ENCODE data around the gene SSTR3.
"Not testable (repeated sequence)": the region's sequence is repeated elsewhere in the genome, so short reads cannot be mapped to it uniquely, and the experiment has no call there.

Gene SSTR3

GRCh38 chr22:37212174-37212906, at the start of gene SSTR3:
TSS of gene SSTR3 (minus strand) at chr22:37212477. CDS start at chr22:37207803, 4,674 bp downstream.
- DNase-seq, result no peak

DNA sequence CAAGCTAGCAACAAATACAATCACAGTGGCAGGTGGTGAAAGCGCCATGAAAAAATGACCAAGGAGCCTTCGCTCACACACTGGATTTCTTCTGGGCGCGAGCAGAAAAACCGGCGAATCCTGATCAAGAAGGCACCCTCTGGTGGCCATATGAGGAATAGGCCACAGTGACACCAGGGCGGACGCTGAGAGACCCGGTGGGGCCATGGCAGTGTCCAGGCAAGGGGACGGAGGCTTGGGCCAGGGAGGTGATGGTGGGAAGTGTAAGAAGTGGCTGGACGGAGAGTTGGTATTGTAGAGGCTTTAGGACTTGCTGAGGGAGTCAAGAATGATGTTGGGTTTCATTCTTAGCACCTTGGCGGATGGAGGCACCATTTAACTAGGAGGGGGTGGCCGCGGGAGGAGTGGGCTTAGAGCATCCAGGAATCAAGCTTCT, 48.6 kb upstream of the SSTR3 start:
- no peak for DNase-seq

GRCh38 chr22:37260155-37260795, 48.0 kb upstream of the SSTR3 start:
- DNase-seq, result no peak

GRCh38 chr22:37259540-37260029, 47.3 kb upstream of the SSTR3 start:
- DNase-seq, result no peak

- no peak for DNase-seq
Measured at GRCh38 chr22:37258753-37259401, 46.6 kb upstream of the SSTR3 start.

- no peak for DNase-seq
Measured at GRCh38 chr22:37258005-37258752, 45.9 kb upstream of the SSTR3 start.

DNA sequence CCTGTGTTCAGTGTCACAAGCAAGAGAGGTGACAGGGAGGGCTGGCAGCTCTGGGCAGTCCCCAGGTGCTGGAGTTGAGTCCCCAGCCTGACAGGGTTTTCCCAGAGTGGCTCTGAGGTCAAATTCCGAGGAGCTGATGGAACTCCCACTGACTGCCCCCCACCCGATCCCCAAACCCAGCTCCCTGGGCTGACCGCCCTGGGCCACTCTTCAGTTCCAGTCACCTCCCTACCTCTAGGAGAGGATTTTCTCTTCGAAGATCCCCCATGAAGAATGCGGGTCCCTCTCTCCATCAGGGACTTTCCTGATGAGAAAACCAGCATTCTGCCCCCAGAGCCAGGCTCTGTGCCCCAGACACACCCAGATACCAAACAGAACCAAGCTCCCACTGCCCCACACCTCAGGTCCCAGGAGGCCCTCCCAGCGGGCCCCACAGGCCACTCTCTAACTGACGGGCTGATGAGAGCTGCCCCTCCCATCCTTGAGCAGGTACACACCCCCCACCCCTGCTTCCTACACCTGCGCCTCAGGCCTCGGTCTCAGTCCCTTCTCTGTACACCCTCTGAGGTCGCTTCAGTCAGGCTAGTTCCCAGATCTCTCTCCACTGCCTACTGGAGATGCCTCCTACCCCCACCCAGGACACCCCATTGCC, 43.9 kb upstream of the SSTR3 start:
- DNase-seq, result no peak

GRCh38 chr22:37255558-37256006, 43.3 kb upstream of the SSTR3 start:
- no peak for DNase-seq

- no peak for DNase-seq
Measured at GRCh38 chr22:37254867-37255233, 42.6 kb upstream of the SSTR3 start.

GRCh38 chr22:37254209-37254866, 42.1 kb upstream of the SSTR3 start:
- DNase-seq, result no peak

DNA sequence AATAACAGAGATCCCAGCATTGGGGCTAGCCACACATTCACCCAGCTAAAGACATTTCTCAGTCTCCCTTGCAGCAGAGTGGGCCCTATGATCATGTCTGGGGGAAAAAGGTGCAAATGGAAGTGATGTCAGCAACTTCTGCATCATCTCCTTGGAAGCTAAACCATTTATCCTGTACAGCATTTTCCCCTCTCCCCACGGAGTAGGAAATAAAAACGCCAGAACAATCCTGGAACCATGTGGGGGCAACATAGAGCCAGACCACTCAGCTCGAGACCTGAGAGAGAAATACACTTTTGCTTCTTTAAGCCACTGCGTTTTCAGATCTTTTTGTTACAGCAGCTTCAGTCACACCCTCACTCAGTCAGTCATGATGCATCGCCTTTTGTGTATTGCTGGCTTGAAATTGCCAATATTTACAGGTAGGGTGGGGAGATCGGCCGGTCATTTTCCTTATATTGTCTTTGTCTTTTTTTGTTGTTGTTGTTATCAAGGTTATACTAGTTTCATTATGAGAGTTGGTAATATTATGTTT, 40.9 kb upstream of the SSTR3 start:
- no peak for DNase-seq

DNA sequence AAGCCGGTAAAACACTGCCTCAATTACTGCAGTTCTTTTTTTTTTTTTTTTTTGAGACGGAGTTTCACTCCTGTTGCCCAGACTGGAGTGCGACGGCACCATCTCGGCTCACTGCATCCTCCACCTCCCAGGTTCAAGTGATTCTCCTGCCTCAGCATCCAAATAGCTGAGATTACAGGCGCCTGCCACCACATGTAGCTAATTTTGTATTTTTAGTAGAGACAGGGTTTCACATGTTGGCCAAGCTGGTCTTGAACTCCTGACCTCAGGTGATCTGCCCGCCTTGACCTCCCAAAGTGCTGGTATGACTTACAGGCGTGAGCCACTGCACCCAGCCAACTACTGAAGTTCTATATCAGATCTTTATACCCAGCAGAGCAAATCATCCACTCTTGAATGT, 39.6 kb upstream of the SSTR3 start:
- DNase-seq, result not testable (repeated sequence)

DNA sequence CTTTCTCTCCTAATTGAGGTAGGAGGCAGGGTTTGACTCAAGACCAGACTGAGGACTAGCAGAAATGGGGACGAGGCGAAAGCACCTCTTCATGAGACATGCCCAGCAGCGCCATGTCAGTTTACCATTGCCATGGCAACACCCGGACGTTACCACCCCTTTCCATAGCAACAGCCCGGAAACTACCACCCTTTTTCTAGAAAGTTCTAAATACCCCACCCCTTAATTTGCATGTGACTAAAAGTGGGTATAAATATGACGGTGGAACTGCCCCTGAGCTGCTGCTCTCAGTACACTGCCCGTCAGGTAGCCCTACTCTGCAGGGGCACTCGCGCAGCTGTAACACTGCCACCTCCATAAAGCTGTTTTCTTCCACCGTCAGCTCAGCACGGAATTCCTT, 37.7 kb upstream of the SSTR3 start:
- no peak for DNase-seq

GRCh38 chr22:37248251-37248650, 36.0 kb upstream of the SSTR3 start:
- no peak for DNase-seq

GRCh38 chr22:37245740-37246139, 33.5 kb upstream of the SSTR3 start:
- no peak for DNase-seq

- DNase-seq, result no peak
Measured at GRCh38 chr22:37244922-37245722, 32.8 kb upstream of the SSTR3 start.

DNA sequence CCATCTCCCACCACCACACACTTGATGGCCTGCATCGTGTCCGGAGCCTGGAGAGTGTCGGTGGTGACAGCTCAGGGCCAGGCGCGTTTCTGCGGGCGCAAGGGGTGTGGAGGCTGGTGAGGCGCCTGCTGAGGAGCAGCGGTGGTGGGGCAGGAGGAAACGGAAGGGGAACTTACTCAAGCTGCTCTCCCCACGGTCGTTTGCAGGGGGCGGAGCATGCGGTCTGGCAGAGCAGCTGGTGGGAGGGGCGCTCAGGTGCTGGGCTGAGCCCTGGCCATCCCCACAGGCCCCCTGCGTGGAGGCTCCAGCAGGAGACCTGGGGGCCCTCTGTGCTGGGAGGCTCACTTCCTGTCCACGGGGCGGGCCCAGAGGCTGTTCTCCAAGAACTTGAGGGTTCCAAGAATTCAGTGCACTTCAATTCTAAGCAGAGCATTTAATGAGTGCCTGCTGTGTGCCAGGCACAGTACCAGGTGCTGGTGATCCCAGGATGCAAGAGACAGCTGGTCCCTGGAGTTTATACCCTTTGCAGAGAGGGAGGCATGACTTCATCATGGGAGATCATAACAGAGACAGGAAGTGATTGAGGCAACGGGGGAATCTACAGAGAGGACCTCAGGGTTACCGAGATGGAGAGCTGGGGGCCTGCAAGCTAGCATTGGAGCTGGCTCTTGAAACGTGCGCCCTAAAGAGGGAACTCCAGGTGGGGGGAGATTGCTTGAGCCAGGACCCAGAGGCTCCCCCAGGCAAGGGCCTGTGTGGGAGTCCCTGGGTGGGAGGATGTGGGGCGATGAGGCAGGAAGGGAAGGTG, 32.0 kb upstream of the SSTR3 start, which contains the start of gene RAC2:
Gene RAC2, minus strand, starts transcription at position 156 of the 808 bp plus-strand sequence. Its CDS starts 121 bp downstream, at position 35.
- DNase-seq, result no peak

DNA sequence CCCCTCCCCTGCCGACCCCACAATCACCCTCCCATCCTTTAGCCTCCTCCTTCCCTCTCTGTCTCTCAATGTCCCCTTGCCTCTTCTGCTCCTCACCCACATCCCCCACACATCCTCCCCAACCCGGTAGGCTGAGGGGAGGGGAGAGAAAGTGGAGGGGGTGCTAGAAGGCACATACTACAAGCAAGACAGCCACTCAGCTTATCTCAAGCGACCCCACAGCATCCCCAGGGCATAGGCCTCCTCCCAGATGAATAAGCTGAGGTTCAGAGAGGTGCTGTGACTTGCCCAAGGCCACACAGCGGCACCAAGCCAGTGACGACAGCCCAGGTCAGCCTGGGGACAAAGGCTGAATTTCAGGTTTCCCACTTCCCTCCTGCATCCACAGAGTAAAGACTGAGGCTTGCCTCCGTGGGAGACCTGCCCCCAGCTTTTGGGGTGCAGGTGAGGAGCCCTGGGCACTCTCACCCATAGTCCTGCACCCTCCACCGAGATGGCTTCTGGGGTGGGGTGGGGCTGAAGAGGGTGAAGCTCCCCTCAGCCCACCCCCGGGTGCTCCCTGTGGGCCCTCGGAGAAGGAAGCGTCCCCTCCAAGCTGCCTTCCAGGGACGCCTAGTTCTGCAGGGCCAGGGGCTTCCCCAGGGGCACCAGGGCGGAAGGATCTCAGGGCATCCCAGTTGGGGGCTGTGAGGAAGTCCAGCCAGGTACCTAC, 31.3 kb upstream of the SSTR3 start:
- DNase-seq, result no peak

GRCh38 chr22:37242395-37242918, 30.2 kb upstream of the SSTR3 start:
- no peak for DNase-seq
